Measurements from ENCODE around the gene MYOC.
"Not testable (repeated sequence)": the region's sequence is repeated elsewhere in the genome, so short reads cannot be mapped to it uniquely, and the experiment has no call there.

The MYOC gene

GRCh38 chr1:171606402-171606941, 46.0 kb downstream of the MYOC start:
- DNase-seq (ENCODE audit: low read depth in 2 of 2): no peak

- DNase-seq (ENCODE audit: low read depth in 2 of 2): not testable (repeated sequence)
These were observed 49.4 kb downstream of the MYOC start for GRCh38 chr1:171603042-171603441.

- DNase-seq (ENCODE audit: low read depth in 2 of 2): no peak
These were observed 51.6 kb downstream of the MYOC start for GRCh38 chr1:171600862-171601261.

GRCh38 chr1:171600310-171600709, 52.2 kb downstream of the MYOC start:
- not testable (repeated sequence) for DNase-seq (ENCODE audit: low read depth in 2 of 2)

GRCh38 chr1:171597203-171597602, 55.3 kb downstream of the MYOC start:
- DNase-seq (ENCODE audit: low read depth in 2 of 2): no peak

- no peak for DNase-seq (ENCODE audit: low read depth in 2 of 2)
These were observed 55.8 kb downstream of the MYOC start for GRCh38 chr1:171596705-171597104.

GRCh38 chr1:171596119-171596518, 56.4 kb downstream of the MYOC start:
- DNase-seq (ENCODE audit: low read depth in 2 of 2): no peak

- DNase-seq (ENCODE audit: low read depth in 2 of 2): no peak
These were observed 57.2 kb downstream of the MYOC start for GRCh38 chr1:171595324-171595723.

- no peak for DNase-seq (ENCODE audit: low read depth in 2 of 2)
These were observed 62.5 kb downstream of the MYOC start for GRCh38 chr1:171590022-171590421.

- DNase-seq (ENCODE audit: low read depth in 2 of 2): no peak
These were observed 64.3 kb downstream of the MYOC start for GRCh38 chr1:171588230-171588629.

- no peak for DNase-seq (ENCODE audit: low read depth in 2 of 2)
These were observed 66.8 kb downstream of the MYOC start for GRCh38 chr1:171585715-171586114.

Data from activated CD4-positive, alpha-beta T cell treated with anti-CD3 and anti-CD28 coated beads for 24 hours (primary cell).